ENCODE measurements around the gene MXRA7.
A peak's percentile ranks its signal among the peaks of the same experiment; 100 is the strongest.
"Not testable (repeated sequence)": the region's sequence is repeated elsewhere in the genome, so short reads cannot be mapped to it uniquely, and the experiment has no call there.

Gene MXRA7

GRCh38 chr17:76716146-76716838 is 5.5 kb upstream of the MXRA7 start:
- peak; percentile 91 for DNase-seq

- no peak for DNase-seq
These were observed 4.7 kb upstream of the MXRA7 start for GRCh38 chr17:76715496-76715830.

- peak; percentile 57 for DNase-seq
These were observed 4.2 kb upstream of the MXRA7 start for GRCh38 chr17:76714822-76715495.

- no peak for DNase-seq
These were observed 3.6 kb upstream of the MXRA7 start for GRCh38 chr17:76714336-76714735.

- no peak for DNase-seq
These were observed 3.0 kb upstream of the MXRA7 start for GRCh38 chr17:76713765-76714164.

- DNase-seq = not testable (repeated sequence)
These were observed 1.6 kb upstream of the MXRA7 start for GRCh38 chr17:76712321-76712720.

- DNase-seq = peak; percentile 24
These were observed 558 bp downstream of the MXRA7 start for GRCh38 chr17:76709951-76710862.

- peak; percentile 100 for DNase-seq
These were observed 1.5 kb downstream of the MXRA7 start for GRCh38 chr17:76709077-76709950.

- DNase-seq = no peak
These were observed 2.6 kb downstream of the MXRA7 start for GRCh38 chr17:76707985-76708807.

GRCh38 chr17:76706817-76707216 is 3.9 kb downstream of the MXRA7 start:
- no peak for DNase-seq

GRCh38 chr17:76704805-76705204 is 6.0 kb downstream of the MXRA7 start:
- no peak for DNase-seq

- no peak for DNase-seq
These were observed 7.7 kb downstream of the MXRA7 start for GRCh38 chr17:76702941-76703637.

- no peak for DNase-seq
These were observed 8.7 kb downstream of the MXRA7 start for GRCh38 chr17:76702076-76702475.

GRCh38 chr17:76701471-76701967 is 9.2 kb downstream of the MXRA7 start:
- no peak for DNase-seq

GRCh38 chr17:76700617-76701470 is 9.9 kb downstream of the MXRA7 start:
- peak; percentile 78 for DNase-seq

- no peak for DNase-seq
These were observed 10.5 kb downstream of the MXRA7 start for GRCh38 chr17:76700270-76700616.

- DNase-seq = not testable (repeated sequence)
These were observed 12.2 kb downstream of the MXRA7 start for GRCh38 chr17:76698466-76698977.

- DNase-seq = peak; percentile 62
These were observed 12.9 kb downstream of the MXRA7 start for GRCh38 chr17:76697702-76698465.

All from fibroblast of skin of back (primary cell).